IMR-90 (cell line): ENCODE data around the gene ALDH18A1. TPM values are rescaled to one million over a fixed set of nuclear protein-coding genes. Genes with fewer than 3 reads are reported as not detected.

Source experiments
- ATAC-seq: fragments of 200-7000 bp; cut with Tn5 transposase; 2 replicates; pipeline ENCODE4 v1.9.1; 2020; ENCODE audit warnings: low read depth, mild to moderate bottlenecking, moderate library complexity
- BruUV-seq: library from RNA; stranded (reverse); fragments of 400-500 nt; replicated peaks from 2 replicates; lab custom pipeline; 2021; lab: Mats Ljungman, UMichigan
- CTCF ChIA-PET: fragments of 300-600 bp; formaldehyde crosslinking; extraction: SDS; loops from one replicate; lab custom pipeline; 2021; ENCODE audit warnings: antibody characterized with exemption; lab: Yijun Ruan, JAX
- POLR2A ChIA-PET: fragments of 300-600 bp; sonication (Branson Sonifier 250); formaldehyde crosslinking; loops from one replicate; lab custom pipeline; 2022; ENCODE audit warnings: antibody characterized with exemption; ENCODE audit not compliant: unreplicated experiment; lab: Charles Lee
- DNase-seq: peaks from one replicate; pipeline ENCODE4 v3.0.0; 2013
- H2AFZ ChIP-seq: replicated peaks from 2 replicates; pipeline ENCODE3; 2013; ENCODE audit warnings: low read length, mild to moderate bottlenecking; ENCODE audit not compliant: poor library complexity
- H2AK5ac ChIP-seq: 2 replicates; pipeline ENCODE4 v1.6.1; 2013; ENCODE audit warnings: low read depth, low read length, inconsistent platforms
- H2AK9ac ChIP-seq: replicated peaks from 2 replicates; pipeline ENCODE3; 2013; ENCODE audit warnings: mild to moderate bottlenecking, low read depth, low read length, moderate library complexity; ENCODE audit not compliant: poor library complexity
- H2BK120ac ChIP-seq: 2 replicates; pipeline ENCODE4 v1.6.1; 2013; ENCODE audit warnings: low read depth, low read length, inconsistent platforms
- H2BK15ac ChIP-seq: 3 replicates; pipeline ENCODE4 v1.6.1; 2013; ENCODE audit warnings: low read depth, low read length, inconsistent platforms
- H2BK20ac ChIP-seq: 2 replicates; pipeline ENCODE4 v1.6.1; 2013; ENCODE audit warnings: low read depth, mild to moderate bottlenecking, inconsistent platforms, low read length, moderate library complexity
- H2BK5ac ChIP-seq: 2 replicates; pipeline ENCODE4 v1.6.1; 2013; ENCODE audit warnings: mild to moderate bottlenecking, low read depth, low read length, inconsistent platforms; ENCODE audit not compliant: poor library complexity, severe bottlenecking
- H3K14ac ChIP-seq: replicated peaks from 2 replicates; pipeline ENCODE4 v1.6.1; 2013; ENCODE audit warnings: low read depth, low read length, inconsistent platforms
- H3K18ac ChIP-seq: 2 replicates; pipeline ENCODE4 v1.6.1; 2013; ENCODE audit warnings: low read depth, low read length, control low read depth
- H3K23ac ChIP-seq: 2 replicates; pipeline ENCODE4 v1.6.1; 2013; ENCODE audit warnings: low read depth, low read length, inconsistent platforms
- H3K27ac ChIP-seq: 2 replicates; pipeline ENCODE4 v1.5.1; 2013; ENCODE audit warnings: mild to moderate bottlenecking, control low read depth, low read length; ENCODE audit not compliant: insufficient read depth
- H3K27me3 ChIP-seq: 2 replicates; pipeline ENCODE4 v1.6.1; 2013; ENCODE audit warnings: low read length; ENCODE audit not compliant: control insufficient read depth, insufficient read depth
- H3K36me3 ChIP-seq: 2 replicates; pipeline ENCODE4 v1.6.1; 2013; ENCODE audit warnings: low read length, mixed read lengths; ENCODE audit not compliant: control insufficient read depth, insufficient read depth
- H3K4ac ChIP-seq: 2 replicates; pipeline ENCODE4 v1.6.1; 2013; ENCODE audit warnings: low read depth, low read length, inconsistent platforms
- H3K4me1 ChIP-seq: 2 replicates; pipeline ENCODE4 v1.6.1; 2013; ENCODE audit warnings: low read length, mixed read lengths; ENCODE audit not compliant: control insufficient read depth, insufficient read depth
- H3K4me2 ChIP-seq: 2 replicates; pipeline ENCODE4 v1.6.1; 2013; ENCODE audit warnings: low read depth, mild to moderate bottlenecking, control low read depth, low read length, moderate library complexity
- H3K4me3 ChIP-seq: 2 replicates; pipeline ENCODE4 v1.5.1; 2013; ENCODE audit warnings: low read depth, mild to moderate bottlenecking, control low read depth, low read length, moderate library complexity; ENCODE audit not compliant: insufficient read depth
- H3K56ac ChIP-seq: 2 replicates; pipeline ENCODE4 v1.6.1; 2013; ENCODE audit warnings: low read length, inconsistent platforms; ENCODE audit not compliant: insufficient read depth; ENCODE audit errors: extremely low read depth
- H3K79me1 ChIP-seq, 2 experiments: 2 replicates each; pipeline ENCODE4 v1.6.1; 2013; ENCODE audit warnings: low read length in 2 of 2, inconsistent platforms in 1 of 2, low read depth in 1 of 2
- H3K9ac ChIP-seq: 2 replicates; pipeline ENCODE4 v1.6.1; 2013; ENCODE audit warnings: low read depth, low read length, control low read depth
- H3K9me1 ChIP-seq: 2 replicates; pipeline ENCODE4 v1.6.1; 2013; ENCODE audit warnings: low read length, inconsistent platforms; ENCODE audit not compliant: insufficient read depth
- H3K9me3 ChIP-seq: 2 replicates; pipeline ENCODE4 v1.6.1; 2013; ENCODE audit warnings: low read length; ENCODE audit not compliant: control insufficient read depth, insufficient read depth
- H4K20me1 ChIP-seq: 2 replicates; pipeline ENCODE4 v1.6.1; 2013; ENCODE audit warnings: low read length, inconsistent platforms; ENCODE audit not compliant: insufficient read depth
- H4K5ac ChIP-seq: 2 replicates; pipeline ENCODE4 v1.6.1; 2013; ENCODE audit warnings: mild to moderate bottlenecking, low read depth, low read length, control low read depth
- H4K8ac ChIP-seq, 2 experiments: 2 replicates each; pipeline ENCODE4 v1.6.1; 2013; ENCODE audit warnings: low read depth in 2 of 2, low read length in 2 of 2, control low read depth in 1 of 2, inconsistent platforms in 1 of 2
- H4K91ac ChIP-seq: 2 replicates; pipeline ENCODE4 v1.6.1; 2013; ENCODE audit warnings: low read depth, low read length, inconsistent platforms; ENCODE audit not compliant: insufficient read depth
- CHD1 ChIP-seq: IDR thresholded peaks from 2 replicates; pipeline ENCODE4 v1.6.1; 2012; ENCODE audit warnings: low read depth, low read length, improper control_type of control experiment
- SMC3 ChIP-seq: fragments of 150-350 bp; IDR thresholded peaks from 2 replicates; pipeline ENCODE4 v1.6.1; 2016; ENCODE audit warnings: low read depth, mild to moderate bottlenecking, antibody characterized with exemption, low read length, moderate library complexity
- WGBS, 2 experiments: methylation state at CpG; one replicate each; pipeline versions ENCODE4 v1.1.5 to v1.1.7; 2013; ENCODE audit warnings: missing lambda C conversion rate in 2 of 2; ENCODE audit not compliant: insufficient read length in 1 of 2; ENCODE audit errors: extremely low coverage in 2 of 2; 5-methylcytosine and 5-hydroxymethylcytosine counted together
- dilution Hi-C: fragments of 300-500 bp; cut with HindIII; formaldehyde crosslinking; loops from one replicate; pipeline ENCODE4 v1.14.3; 2018; ENCODE audit warnings: low sequenced_read_pairs; ENCODE audit not compliant: unreplicated experiment
- in situ Hi-C: fragments of 300-500 bp; cut with MboI; formaldehyde crosslinking; loops from 3 replicates; pipeline ENCODE4 v1.14.3; 2019; ENCODE audit warnings: low sequenced_read_pairs, inconsistent platforms, mixed read lengths
- intact Hi-C: fragments of 100-400 bp; cut with micrococcal nuclease; formaldehyde crosslinking; loops from 2 replicates; pipeline ENCODE4 v1.10.0; 2022
- polyA plus RNA-seq, 3 experiments: library from polyadenylated mRNA; depleted of rRNA; stranded (reverse); fragments of >200 nt; gene quantifications; 2 replicates each; pipeline ENCODE4 v1.2.3, GENCODE V29; 2012; ENCODE audit warnings: low replicate concordance in 1 of 3
- total RNA-seq: library from RNA; depleted of rRNA; stranded (reverse); fragments of >200 nt; gene quantifications from 2 replicates; pipeline ENCODE4 v1.2.3, GENCODE V29; 2012; rRNA removed

Gene ALDH18A1
- total and polyA plus RNA-seq, 2 of the 4 experiments (the other 2 are of a cell fraction): 93.4 to 232 TPM

- Histone ChIP-seq H2AFZ (no peak overlapping the region), H4K91ac (no peak overlapping the region), H3K4ac (no peak overlapping the region), H2BK120ac (no peak overlapping the region), H2BK20ac (no peak overlapping the region), H3K79me1 (no peaks in the 10 kb centered on the region), H4K5ac (no peak overlapping the region), H4K8ac (no peak overlapping the region), H3K36me3 (no peaks in the 10 kb centered on the region), H3K27ac (no peak overlapping the region), H2BK15ac (no peak overlapping the region), H2BK5ac (no peak overlapping the region), H2AK9ac (no peak overlapping the region), H2AK5ac (no peak overlapping the region), H3K23ac (no peak overlapping the region), H3K4me2 (no peak overlapping the region), H3K4me1 (no peaks in the 10 kb centered on the region), H3K56ac (no peak overlapping the region), H3K9me1 (no peaks in the 10 kb centered on the region), H3K9ac (no peak overlapping the region), H3K18ac (no peak overlapping the region), H3K27me3 (peaks cover 22% of the 10 kb centered on the region), H3K9me3 (no peaks in the 10 kb centered on the region), H4K20me1 (no peaks in the 10 kb centered on the region), H3K4me3 (no peak overlapping the region), H3K14ac (no peak overlapping the region)
- DNase-seq: no peak
- CTCF ChIA-PET: interaction anchor here (0.6 kb wide), 1 partner anchor 12 kb away, joined by 3 read pairs; no protein-coding TSS in a partner anchor
- ATAC-seq: no peak
- in situ Hi-C loops (no loop called here), intact Hi-C loops (no loop called here), dilution Hi-C loops (no loop called here)
- TF ChIP-seq CHD1 (no peak), SMC3 (no peak)
- BruUV-seq: no TSS peak
- 75% methylated on average over 5 of the region's 8 CpGs; no CpG with 5 or more reads in 1 of the 2 experiments for WGBS, 2 experiments
- POLR2A ChIA-PET: no interaction called here
These were observed 99.3 kb downstream of the ALDH18A1 start for GRCh38 chr10:95556994-95557767.

Other genes starting within 250 kb of the ALDH18A1 start
- under 0.01 and 0.18 TPM in 2 replicates for gene SORBS1, start 95.3 kb downstream of the ALDH18A1 start, total RNA-seq
- gene SORBS1, start 95.3 kb downstream of the ALDH18A1 start, polyA plus RNA-seq (2012; rRNA removed): 0.17 and 0.32 TPM in 2 replicates
- 20.6 and 26.9 TPM in 2 replicates for gene TCTN3, start 37.2 kb upstream of the ALDH18A1 start, total RNA-seq
- 35.1 and 38.6 TPM in 2 replicates for gene TCTN3, start 37.2 kb upstream of the ALDH18A1 start, polyA plus RNA-seq (2012; rRNA removed)
- gene ENTPD1, start 99.5 kb upstream of the ALDH18A1 start, total RNA-seq: under 0.01 TPM in 1 of 2 replicates, not detected in the other
- not detected in 2 replicates for gene ENTPD1, start 99.5 kb upstream of the ALDH18A1 start, polyA plus RNA-seq (2012; rRNA removed)